Caco-2 (cell line): ENCODE measurements around the gene HIRA. TPM values are rescaled to one million over a fixed set of nuclear protein-coding genes. Genes with fewer than 3 reads are reported as not detected.

Experiments
- BruUV-seq: library from RNA; stranded (reverse); fragments of 400-500 nt; replicated peaks from 2 replicates; lab custom pipeline; 2021; lab: Mats Ljungman, UMichigan
- CTCF ChIA-PET: fragments of 300-600 bp; sonication (Branson Sonifier 250); formaldehyde crosslinking; loops from one replicate; lab custom pipeline; 2022; ENCODE audit warnings: antibody characterized with exemption; lab: Charles Lee
- POLR2A ChIA-PET: fragments of 300-600 bp; sonication (Branson Sonifier 250); formaldehyde crosslinking; loops from one replicate; lab custom pipeline; 2022; ENCODE audit warnings: antibody characterized with exemption; lab: Charles Lee
- DNase-seq, 2 experiments: peaks; one replicate each; pipeline versions ENCODE4 v3.0.0 to v3.0.0-alpha.2; 2020 to 2022
- H3K27me3 ChIP-seq: replicated peaks from 2 replicates; pipeline ENCODE4 v1.6.0; 2011; ENCODE audit warnings: low read length; ENCODE audit not compliant: control insufficient read depth, insufficient read depth
- H3K36me3 ChIP-seq: 2 replicates; pipeline ENCODE4 v1.5.1; 2011; ENCODE audit warnings: low read length; ENCODE audit not compliant: control insufficient read depth, insufficient read depth
- H3K4me1 ChIP-seq: fragments of 250-450 bp; sonication (Bioruptor Pico); 2 replicates; pipeline ENCODE4 v1.5.1; 2020; ENCODE audit warnings: mild to moderate bottlenecking
- H3K4me3 ChIP-seq: 2 replicates; pipeline ENCODE4 v1.5.1; 2011; ENCODE audit warnings: low read depth, mild to moderate bottlenecking, control low read depth, low read length
- H3K9me3 ChIP-seq: fragments of 250-450 bp; sonication (Bioruptor Pico); 2 replicates; pipeline ENCODE4 v1.5.1; 2020; ENCODE audit warnings: mild to moderate bottlenecking, moderate library complexity
- H3K27ac Mint-ChIP-seq: one replicate; pipeline ENCODE4 v1.8.0; 2022; ENCODE audit warnings: mixed read lengths; ENCODE audit not compliant: unreplicated experiment
- H3K27me3 Mint-ChIP-seq: one replicate; pipeline ENCODE4 v1.8.0; 2022; ENCODE audit warnings: mixed read lengths; ENCODE audit not compliant: insufficient read depth, unreplicated experiment
- H3K36me3 Mint-ChIP-seq: one replicate; pipeline ENCODE4 v1.8.0; 2022; ENCODE audit warnings: mild to moderate bottlenecking, mixed read lengths; ENCODE audit not compliant: insufficient read depth, unreplicated experiment
- H3K4me1 Mint-ChIP-seq: one replicate; pipeline ENCODE4 v1.8.0; 2022; ENCODE audit warnings: low read depth, mixed read lengths; ENCODE audit not compliant: unreplicated experiment
- H3K4me3 Mint-ChIP-seq: one replicate; pipeline ENCODE4 v1.8.0; 2022; ENCODE audit warnings: mild to moderate bottlenecking, moderate library complexity, mixed read lengths; ENCODE audit not compliant: unreplicated experiment
- H3K9me3 Mint-ChIP-seq: one replicate; pipeline ENCODE4 v1.8.0; 2022; ENCODE audit warnings: mixed read lengths; ENCODE audit not compliant: unreplicated experiment
- CTCF ChIP-seq, 2 experiments: fragments of 200-600 bp in 1 of 2; IDR thresholded peaks; 1 replicate in 1 of 2; 2 replicates in 1 of 2; pipeline versions ENCODE4 v1.5.1 to v1.8.0; 2011 to 2022; ENCODE audit warnings: antibody characterized with exemption in 1 of 2, control low read depth in 1 of 2, inconsistent platforms in 1 of 2, low read depth in 1 of 2, low read length in 1 of 2, mild to moderate bottlenecking in 1 of 2, moderate library complexity in 1 of 2; ENCODE audit not compliant: insufficient read depth in 1 of 2, severe bottlenecking in 1 of 2, unreplicated experiment in 1 of 2
- intact Hi-C: fragments of 100-400 bp; cut with micrococcal nuclease; formaldehyde crosslinking; loops from one replicate; pipeline ENCODE4 v1.10.0; 2022; ENCODE audit not compliant: unreplicated experiment
- total RNA-seq: library from RNA; stranded (reverse); gene quantifications from 2 replicates; pipeline ENCODE4 v1.2.3, GENCODE V29; 2022

Gene HIRA
- total RNA-seq, 1 experiment from 2014 or later: 60.1 TPM

- Mint-ChIP-seq H3K4me3 (no peak overlapping the region), H3K27ac (no peak overlapping the region), H3K36me3 (peaks cover 68% of the 10 kb centered on the region), H3K4me1 (no peaks in the 10 kb centered on the region), H3K27me3 (no peaks in the 10 kb centered on the region), H3K9me3 (no peaks in the 10 kb centered on the region)
- H3K36me3 ChIP-seq: no peaks in the 10 kb centered on the region; the same call in 1 of the 2 replicates
- no peaks in the 10 kb centered on the region for H3K27me3 ChIP-seq
- no peak overlapping the region for H3K4me3 ChIP-seq
- intact Hi-C loops: no loop called here
- H3K4me1 ChIP-seq: no peaks in the 10 kb centered on the region
- TF ChIP-seq CTCF (IDR thresholded peaks at IDR 0.05; ENCODE audit: insufficient read depth in 1 of 2, low read depth in 1 of 2, low read length in 1 of 2, severe bottlenecking in 1 of 2, unreplicated experiment in 1 of 2): no peak
- no peaks in the 10 kb centered on the region for H3K9me3 ChIP-seq
- ChIA-PET CTCF (no interaction called here), POLR2A (interaction anchor here (1.4 kb wide), 1 partner anchor 22 kb away, joined by 3 read pairs; the partner anchor contains the start of gene CDC45)
- BruUV-seq: no TSS peak
- DNase-seq: no peak
These were observed 26.4 kb upstream of the HIRA start for GRCh38 chr22:19457828-19458428.

- H3K4me1 Mint-ChIP-seq: no peaks in the 10 kb centered on the region
- no peak overlapping the region for H3K4me3 Mint-ChIP-seq
- H3K36me3 ChIP-seq: no peaks in the 10 kb centered on the region; the same call in 1 of the 2 replicates
- DNase-seq: no peak
- no peaks in the 10 kb centered on the region for H3K9me3 Mint-ChIP-seq
- H3K36me3 Mint-ChIP-seq: peaks cover 70% of the 10 kb centered on the region
- no peaks in the 10 kb centered on the region for H3K27me3 Mint-ChIP-seq
- H3K4me3 ChIP-seq: no peak overlapping the region
- intact Hi-C loops: no loop called here
- no peak for TF ChIP-seq CTCF (IDR thresholded peaks at IDR 0.05; ENCODE audit: insufficient read depth in 1 of 2, low read depth in 1 of 2, low read length in 1 of 2, severe bottlenecking in 1 of 2, unreplicated experiment in 1 of 2)
- H3K27ac Mint-ChIP-seq: no peak overlapping the region
- no peaks in the 10 kb centered on the region for H3K27me3 ChIP-seq
- no peaks in the 10 kb centered on the region for H3K4me1 ChIP-seq
- POLR2A ChIA-PET: no interaction called here
- no TSS peak for BruUV-seq
- CTCF ChIA-PET: no interaction called here
- H3K9me3 ChIP-seq: no peaks in the 10 kb centered on the region
These were observed 25.0 kb upstream of the HIRA start for GRCh38 chr22:19456541-19456940.

GRCh38 chr22:19455585-19456370 lies 24.2 kb upstream of the HIRA start:
- no peak overlapping the region for H3K27ac Mint-ChIP-seq
- H3K36me3 Mint-ChIP-seq: peaks cover 62% of the 10 kb centered on the region
- no peaks in the 10 kb centered on the region for H3K27me3 ChIP-seq
- no peaks in the 10 kb centered on the region for H3K4me1 ChIP-seq
- no peaks in the 10 kb centered on the region for H3K4me1 Mint-ChIP-seq
- no peak for TF ChIP-seq CTCF (IDR thresholded peaks at IDR 0.05; ENCODE audit: insufficient read depth in 1 of 2, low read depth in 1 of 2, low read length in 1 of 2, severe bottlenecking in 1 of 2, unreplicated experiment in 1 of 2)
- no peak overlapping the region for H3K4me3 Mint-ChIP-seq
- H3K9me3 ChIP-seq: no peaks in the 10 kb centered on the region
- H3K27me3 Mint-ChIP-seq: no peaks in the 10 kb centered on the region
- no peaks in the 10 kb centered on the region for H3K9me3 Mint-ChIP-seq
- ChIA-PET POLR2A (no interaction called here), CTCF (no interaction called here)
- intact Hi-C loops: no loop called here
- no peaks in the 10 kb centered on the region; the same call in 1 of the 2 replicates for H3K36me3 ChIP-seq
- H3K4me3 ChIP-seq: no peak overlapping the region
- no TSS peak for BruUV-seq
- DNase-seq: no peak
